Measurements from ENCODE around the gene LRFN5.

- no peak for TF ChIP-seq EZH2phosphoT487 (IDR thresholded peaks at IDR 0.05; ENCODE audit: borderline replicate concordance, low read depth)
- no peak for TF ChIP-seq CTCF (IDR thresholded peaks at IDR 0.05)
- TF ChIP-seq USF1 (IDR thresholded peaks at IDR 0.05; ENCODE audit: borderline replicate concordance, low read depth) = no peak
- no peak for TF ChIP-seq REST (IDR thresholded peaks at IDR 0.05; ENCODE audit: low read depth, low read length)
- TF ChIP-seq RFX5 (IDR thresholded peaks at IDR 0.05; ENCODE audit: low read length) = no peak
- TF ChIP-seq SIN3A (IDR thresholded peaks at IDR 0.05; ENCODE audit: borderline replicate concordance, low read depth, low read length) = no peak
- no peak for TF ChIP-seq RXRA (IDR thresholded peaks at IDR 0.05; ENCODE audit: borderline replicate concordance, low read depth)
- TF ChIP-seq EP300 (IDR thresholded peaks at IDR 0.05; ENCODE audit: borderline replicate concordance in 1 of 2, low read depth in 1 of 2, low read length in 1 of 2) = no peak
- no peak for TF ChIP-seq TAF1 (IDR thresholded peaks at IDR 0.05; ENCODE audit: borderline replicate concordance, low read depth, low read length)
- no peak for TF ChIP-seq CHD2 (IDR thresholded peaks at IDR 0.05; ENCODE audit: low read length, partially characterized antibody)
- TF ChIP-seq TEAD4 (IDR thresholded peaks at IDR 0.05; ENCODE audit: borderline replicate concordance, insufficient read depth) = no peak
- TF ChIP-seq NRF1 (IDR thresholded peaks at IDR 0.05; ENCODE audit: low read depth, low read length) = no peak
- TF ChIP-seq JUND (IDR thresholded peaks at IDR 0.05) = no peak
- no peak for TF ChIP-seq MAX (IDR thresholded peaks at IDR 0.05; ENCODE audit: low read depth)
Observed at GRCh38 chr14:41799817-41800216, 193.1 kb downstream of the LRFN5 start.

Measured in SK-N-SH (cell line).